HG02840 (cell line): Measurements from ENCODE around the gene ESYT1.

Experiments used
- ATAC-seq: cut with Tn5 transposase; IDR thresholded peaks from one replicate; pipeline ENCODE4 v1.9.1; 2021; ENCODE audit warnings: mild to moderate bottlenecking, moderate library complexity, moderate number of reproducible peaks; ENCODE audit not compliant: unreplicated experiment, low FRiP score

ESYT1 gene

GRCh38 chr12:56172839-56173238 is 44.8 kb downstream of the ESYT1 start:
- no peak for ATAC-seq

GRCh38 chr12:56178347-56178746 is 50.3 kb downstream of the ESYT1 start:
- ATAC-seq: no peak

DNA sequence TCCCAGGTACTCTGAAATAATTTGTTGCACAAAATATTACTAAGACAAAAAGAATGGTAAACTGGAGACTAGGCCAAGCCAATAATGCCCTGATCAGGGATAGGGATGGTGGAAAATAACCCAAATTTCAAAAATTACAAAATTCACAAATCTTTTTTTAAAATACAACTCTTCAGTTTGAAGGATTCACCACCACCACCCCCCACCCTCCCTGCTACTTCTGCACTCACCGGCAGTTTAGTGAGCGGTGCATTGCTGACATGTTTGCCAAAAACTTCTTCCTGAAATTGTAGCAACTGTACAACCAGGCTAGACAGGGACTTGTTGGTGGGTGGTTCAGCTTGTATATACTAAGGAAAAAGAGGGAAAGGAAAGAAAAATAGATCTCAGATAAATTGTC is 58.9 kb downstream of the ESYT1 start:
- ATAC-seq: no peak

GRCh38 chr12:56188131-56188777 is 60.2 kb downstream of the ESYT1 start:
- ATAC-seq: no peak

- no peak for ATAC-seq
These were observed 60.7 kb downstream of the ESYT1 start for GRCh38 chr12:56188778-56189098.

- ATAC-seq: no peak
These were observed 61.2 kb downstream of the ESYT1 start, which contains the start of gene SMARCC2 for GRCh38 chr12:56189099-56189917. SMARCC2 (minus strand) TSS chr12:56189483; CDS start chr12:56189461, 22 bp downstream.

DNA sequence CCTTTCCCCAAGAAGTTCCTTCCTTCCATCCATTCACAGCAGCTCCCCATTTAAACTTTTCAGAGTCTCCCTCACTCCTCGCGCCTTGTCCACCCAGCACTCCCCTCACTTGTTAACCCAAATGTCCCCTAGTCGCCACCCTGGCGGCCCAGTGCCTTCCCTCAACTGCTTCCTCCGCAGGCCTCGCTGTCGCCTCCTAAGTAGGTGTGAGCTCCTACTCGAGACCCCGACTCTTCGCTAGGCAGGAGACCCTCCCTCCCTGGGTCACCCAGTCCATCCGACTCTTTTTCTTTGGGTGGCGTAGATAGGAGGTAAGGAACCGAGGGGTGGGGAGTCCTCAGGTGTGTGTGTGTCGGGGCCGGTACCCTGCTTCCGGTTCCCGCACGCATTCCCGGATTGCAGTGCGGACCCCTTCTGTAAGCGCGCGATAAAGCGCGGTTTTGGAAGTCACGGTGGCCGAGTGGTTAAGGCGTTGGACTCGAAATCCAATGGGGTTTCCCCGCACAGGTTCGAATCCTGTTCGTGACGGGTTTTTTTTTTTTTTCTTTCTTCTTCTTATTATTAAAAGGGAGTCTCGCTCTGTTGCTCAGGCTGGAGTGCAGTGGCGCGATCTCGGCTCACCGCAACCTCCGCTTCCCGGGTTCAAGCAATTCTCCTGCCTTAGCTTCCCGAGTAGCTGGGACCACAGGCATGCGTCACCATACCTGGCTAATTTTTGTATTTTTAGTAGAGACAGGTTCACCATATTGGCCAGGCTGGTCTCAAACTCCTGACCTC is 62.0 kb downstream of the ESYT1 start:
- ATAC-seq: no peak

GRCh38 chr12:56190695-56191155 is 62.7 kb downstream of the ESYT1 start:
- no peak for ATAC-seq

GRCh38 chr12:56192582-56192981 is 64.5 kb downstream of the ESYT1 start:
- no peak for ATAC-seq

DNA sequence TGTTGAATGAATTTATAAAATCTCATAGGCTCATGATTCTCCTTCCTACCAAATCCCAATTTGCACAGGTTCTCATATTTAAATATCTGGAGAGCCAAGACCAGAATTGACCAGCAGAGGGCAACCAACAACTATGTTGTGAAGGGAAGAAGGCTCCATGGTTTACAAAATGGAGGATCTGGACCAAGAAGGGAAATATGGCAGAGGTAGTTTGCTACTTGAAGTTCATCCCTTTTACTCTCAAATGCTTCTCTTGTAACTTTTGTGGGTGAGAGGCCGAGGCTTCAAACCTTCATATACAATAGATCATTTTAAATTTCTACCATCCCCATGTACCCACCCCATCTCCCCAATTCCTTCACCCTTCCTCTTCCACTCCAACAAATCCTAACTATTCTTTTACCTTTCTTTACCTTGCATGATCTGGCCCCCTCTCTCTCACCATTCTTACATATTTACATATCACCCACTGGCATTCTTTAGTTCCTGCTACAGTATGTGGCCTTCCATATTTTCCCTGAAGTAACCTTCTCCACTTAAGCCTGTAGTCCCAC is 65.0 kb downstream of the ESYT1 start:
- no peak for ATAC-seq
